IPS DF 4.7 (cell line): ENCODE measurements around the gene FAIM.
"Not testable (repeated sequence)": the region's sequence is repeated elsewhere in the genome, so short reads cannot be mapped to it uniquely, and the experiment has no call there.

Source experiments
- DNase-seq: peaks from one replicate; pipeline ENCODE4 v3.0.0-alpha.2; 2013; ENCODE audit warnings: low spot score; ENCODE audit errors: extremely low read depth

FAIM gene

GRCh38 chr3:138600100-138600745 lies 8.3 kb upstream of the FAIM start:
- no peak for DNase-seq

GRCh38 chr3:138601661-138602060 lies 6.9 kb upstream of the FAIM start:
- not testable (repeated sequence) for DNase-seq

- DNase-seq: not testable (repeated sequence)
These were observed 4.4 kb upstream of the FAIM start for GRCh38 chr3:138604106-138604595.

GRCh38 chr3:138609898-138610266 lies 1.3 kb downstream of the FAIM start:
- DNase-seq: no peak

- no peak for DNase-seq
These were observed 6.9 kb downstream of the FAIM start for GRCh38 chr3:138615462-138615861.

GRCh38 chr3:138620431-138620830 lies 11.9 kb downstream of the FAIM start:
- DNase-seq: no peak

GRCh38 chr3:138624518-138624917 lies 15.9 kb downstream of the FAIM start:
- DNase-seq: no peak

GRCh38 chr3:138625707-138626365 lies 17.3 kb downstream of the FAIM start:
- DNase-seq: no peak

GRCh38 chr3:138629526-138629925 lies 21.0 kb downstream of the FAIM start:
- no peak for DNase-seq

- DNase-seq: no peak
These were observed 30.1 kb downstream of the FAIM start for GRCh38 chr3:138638641-138639040.

- no peak for DNase-seq
These were observed 32.0 kb downstream of the FAIM start for GRCh38 chr3:138640537-138640936.

GRCh38 chr3:138642226-138642926 lies 33.8 kb downstream of the FAIM start:
- DNase-seq: no peak

GRCh38 chr3:138642927-138643253 lies 34.3 kb downstream of the FAIM start:
- DNase-seq: no peak

- DNase-seq: no peak
These were observed 37.4 kb downstream of the FAIM start for GRCh38 chr3:138646008-138646407.

- DNase-seq: no peak
These were observed 37.9 kb downstream of the FAIM start for GRCh38 chr3:138646513-138646912.

- DNase-seq: no peak
These were observed 40.6 kb downstream of the FAIM start for GRCh38 chr3:138649134-138649533.

- no peak for DNase-seq
These were observed 45.0 kb downstream of the FAIM start for GRCh38 chr3:138653567-138653966.

- DNase-seq: no peak
These were observed 48.9 kb downstream of the FAIM start for GRCh38 chr3:138657508-138657907.

GRCh38 chr3:138668107-138668506 lies 59.5 kb downstream of the FAIM start:
- DNase-seq: no peak

GRCh38 chr3:138670407-138670806 lies 61.8 kb downstream of the FAIM start:
- no peak for DNase-seq

- DNase-seq: no peak
These were observed 65.3 kb downstream of the FAIM start for GRCh38 chr3:138673641-138674530.

GRCh38 chr3:138675393-138675792 lies 66.8 kb downstream of the FAIM start:
- DNase-seq: no peak
